ENCODE measurements around the gene RFC4. TPM values are rescaled to one million over a fixed set of nuclear protein-coding genes. Genes with fewer than 3 reads are reported as not detected.

Gene RFC4
- total and polyA plus RNA-seq, 2 of the 13 experiments (the other 11 are each of a cell fraction or from before 2014, with no cell fraction given): 18.5 to 103 TPM

GRCh38 chr3:186806089-186807055 is at the start of gene RFC4 (continued):
- peak; percentile 86 for TF ChIP-seq ZBTB44 (CRISPR knock-in tag; IDR thresholded peaks at IDR 0.05)
- peak; percentile 63 for TF ChIP-seq TGIF2 (CRISPR knock-in tag; IDR thresholded peaks at IDR 0.05)
- TF ChIP-seq ZNF564 (CRISPR knock-in tag; IDR thresholded peaks at IDR 0.05): peak; percentile 69; the same call in 1 of the 2 replicates
- peak in 1 of 2 experiments; percentile 68; a peak in 2 of 4 replicates for TF ChIP-seq KLF16 (CRISPR knock-in tag; IDR thresholded peaks at IDR 0.05)
- 0 out of 2 replicates have a peak, but pooled peaks have one; percentile 1 for TF ChIP-seq STAG1 (CRISPR knock-in tag; IDR thresholded peaks at IDR 0.05)
- peak; percentile 90 for TF ChIP-seq BORCS8-MEF2B (CRISPR knock-in tag; IDR thresholded peaks at IDR 0.05)
- TF ChIP-seq JARID2 (CRISPR knock-in tag; IDR thresholded peaks at IDR 0.05; ENCODE audit: insufficient replicate concordance): peak; percentile 67
- TF ChIP-seq RXRB (CRISPR knock-in tag; IDR thresholded peaks at IDR 0.05; ENCODE audit: borderline replicate concordance): peak; percentile 57; the same call in 1 of the 2 replicates
- TF ChIP-seq GZF1 (CRISPR knock-in tag; IDR thresholded peaks at IDR 0.05): 0 out of 2 replicates have a peak, but pooled peaks have one; percentile 35
- peak; percentile 26; the same call in 1 of the 2 replicates for TF ChIP-seq ZNF205 (CRISPR knock-in tag; IDR thresholded peaks at IDR 0.05)
- peak; percentile 79 for TF ChIP-seq ZBTB7A (CRISPR knock-in tag; IDR thresholded peaks at IDR 0.05)
- TF ChIP-seq RELA (CRISPR knock-in tag; IDR thresholded peaks at IDR 0.05): peak; percentile 76; the same call in 1 of the 2 replicates
- peak; percentile 80; the same call in 1 of the 2 replicates for TF ChIP-seq ZNF33B (CRISPR knock-in tag; IDR thresholded peaks at IDR 0.05)
- TF ChIP-seq ZNF256 (CRISPR knock-in tag; conservative IDR thresholded peaks at IDR 0.05): peak; percentile 51
- no peak for TF ChIP-seq ZNF570 (CRISPR knock-in tag; IDR thresholded peaks at IDR 0.05; ENCODE audit: borderline replicate concordance)
- TF ChIP-seq YEATS2 (CRISPR knock-in tag; IDR thresholded peaks at IDR 0.05; ENCODE audit: borderline replicate concordance): peak; percentile 99
- no peak for TF ChIP-seq RORA (CRISPR knock-in tag; IDR thresholded peaks at IDR 0.05)
- TF ChIP-seq ZNF407 (CRISPR knock-in tag; IDR thresholded peaks at IDR 0.05; ENCODE audit: not compliant biosample characterization): peak; percentile 45
- no peak for TF ChIP-seq ONECUT2 (CRISPR knock-in tag; IDR thresholded peaks at IDR 0.05)
- 0 out of 2 replicates have a peak, but pooled peaks have one; percentile 20 for TF ChIP-seq NR1H2 (CRISPR knock-in tag; IDR thresholded peaks at IDR 0.05; ENCODE audit: borderline replicate concordance, low read depth)

All from HepG2 (cell line).